Prostate gland (tissue), 2 donors: ENCODE results near the gene SIGLEC1. TPM values are rescaled to one million over a fixed set of nuclear protein-coding genes. Genes with fewer than 3 reads are reported as not detected.

Experiments
- DNase-seq: peaks from one replicate; pipeline ENCODE4 v3.0.0-alpha.2; 2019; ENCODE audit warnings: low spot score
- H3K27ac ChIP-seq, 2 donors: fragments of 200-600 bp; sonication (generic); 2 replicates each; pipeline ENCODE4 v1.5.1; 2017 to 2019
- H3K27me3 ChIP-seq: fragments of 200-600 bp; sonication (generic); replicated peaks from 2 replicates; pipeline ENCODE4 v1.5.1; 2019; ENCODE audit not compliant: insufficient read depth
- H3K36me3 ChIP-seq, 2 donors: fragments of 200-600 bp; sonication (generic); 1 replicate in 1 of 2; 2 replicates in 1 of 2; pipeline versions ENCODE4 v1.5.1 to v1.8.1; 2017 to 2019
- H3K4me1 ChIP-seq: fragments of 200-600 bp; sonication (generic); replicated peaks from 2 replicates; pipeline ENCODE4 v1.5.1; 2019
- H3K4me3 ChIP-seq, 2 donors: fragments of 200-600 bp; sonication (generic); 2 replicates each; pipeline ENCODE4 v1.5.1; 2017 to 2019
- H3K9me3 ChIP-seq: fragments of 200-600 bp; sonication (generic); 2 replicates; pipeline ENCODE4 v1.5.1; 2017
- CTCF ChIP-seq, 4 experiments: fragments of 200-600 bp in 2 of 4; fragments of 450-650 bp in 2 of 4; sonication (generic) in 2 of 4; IDR thresholded peaks; 1 replicate in 3 of 4; 2 replicates in 1 of 4; pipeline ENCODE4 v1.5.1; 2016 to 2019; ENCODE audit warnings: antibody characterized with exemption in 4 of 4, mild to moderate bottlenecking in 2 of 4, moderate library complexity in 2 of 4
- POLR2A ChIP-seq: fragments of 450-650 bp; IDR thresholded peaks from one replicate; pipeline ENCODE4 v1.6.1; 2016; ENCODE audit warnings: antibody characterized with exemption, mild to moderate bottlenecking
- POLR2AphosphoS5 ChIP-seq: sonication (generic); formaldehyde crosslinking; IDR thresholded peaks from one replicate; pipeline ENCODE4 v1.6.1; 2017; ENCODE audit warnings: antibody characterized with exemption
- WGBS: methylation state at CpG from one replicate; pipeline ENCODE4 v1.1.5; 2018; 5-methylcytosine and 5-hydroxymethylcytosine counted together
- intact Hi-C: fragments of 100-400 bp; cut with DNase I; formaldehyde crosslinking; loops from one replicate; pipeline ENCODE4 v1.14.2; 2022
- total RNA-seq, 2 donors: library from RNA; depleted of rRNA; stranded (reverse); fragments of >200 nt; gene quantifications; one replicate each; pipeline ENCODE4 v1.1.0, GENCODE V29; 2016

Gene SIGLEC1
- total RNA-seq, 2 donors from 2014 or later: 0.32 to 5.3 TPM

GRCh38 chr20:3719046-3719445 is 6.6 kb upstream of the SIGLEC1 start:
- Histone ChIP-seq H3K9me3 (no peaks in the 10 kb centered on the region), H3K27ac (no peak overlapping the region), H3K4me3 (no peak overlapping the region), H3K27me3 (no peaks in the 10 kb centered on the region), H3K36me3 (no peaks in the 10 kb centered on the region), H3K4me1 (no peaks in the 10 kb centered on the region)
- 91% methylated on average over 4 of the region's 4 CpGs for WGBS
- TF ChIP-seq CTCF (IDR thresholded peaks at IDR 0.05) (no peak), POLR2A (no peak), POLR2AphosphoS5 (no peak)
- intact Hi-C loops: loop anchor here (5.0 kb wide), 1 partner anchor 58 kb away; no protein-coding TSS in a partner anchor
- no peak for DNase-seq

GRCh38 chr20:3716195-3716834 is 3.9 kb upstream of the SIGLEC1 start:
- Histone ChIP-seq H3K27ac (no peak overlapping the region), H3K4me3 (no peak overlapping the region), H3K36me3 (no peaks in the 10 kb centered on the region), H3K27me3 (no peaks in the 10 kb centered on the region), H3K4me1 (no peaks in the 10 kb centered on the region), H3K9me3 (no peaks in the 10 kb centered on the region)
- intact Hi-C loops: loop anchor here (5.0 kb wide), 1 partner anchor 61 kb away; no protein-coding TSS in a partner anchor
- 75% methylated on average over 4 of the region's 4 CpGs for WGBS
- TF ChIP-seq POLR2A: no peak
- TF ChIP-seq POLR2AphosphoS5: no peak
- TF ChIP-seq CTCF (IDR thresholded peaks at IDR 0.05): peak in 3 of 4 experiments; percentile 42 to 56 (median 44)
- no peak for DNase-seq

GRCh38 chr20:3714092-3714491 is 1.7 kb upstream of the SIGLEC1 start:
- DNase-seq: no peak
- Histone ChIP-seq H3K27me3 (no peaks in the 10 kb centered on the region), H3K4me1 (no peaks in the 10 kb centered on the region), H3K4me3 (no peak overlapping the region), H3K9me3 (no peaks in the 10 kb centered on the region), H3K27ac (no peak overlapping the region), H3K36me3 (no peaks in the 10 kb centered on the region)
- TF ChIP-seq POLR2A (no peak), CTCF (IDR thresholded peaks at IDR 0.05) (no peak), POLR2AphosphoS5 (no peak)
- intact Hi-C loops: loop anchor here (5.0 kb wide), 1 partner anchor 152 kb away; no protein-coding TSS in a partner anchor
- WGBS: 98% methylated on average over 4 of the region's 4 CpGs

GRCh38 chr20:3711484-3711941 is 887 bp downstream of the SIGLEC1 start:
- Histone ChIP-seq H3K36me3 (no peaks in the 10 kb centered on the region), H3K27me3 (no peaks in the 10 kb centered on the region), H3K4me3 (no peak overlapping the region), H3K27ac (no peak overlapping the region), H3K4me1 (no peaks in the 10 kb centered on the region), H3K9me3 (no peaks in the 10 kb centered on the region)
- TF ChIP-seq POLR2AphosphoS5 (no peak), CTCF (IDR thresholded peaks at IDR 0.05) (no peak), POLR2A (no peak)
- no peak for DNase-seq
- intact Hi-C loops: loop anchor here (2.0 to 5.0 kb wide), 2 partner anchors 35 to 149 kb away; no protein-coding TSS in a partner anchor
- 71% methylated on average over 4 of the region's 4 CpGs for WGBS
